Tibial artery (tissue), 4 donors: ENCODE results near the gene NECTIN2.

Experiments
- DNase-seq, 2 donors: peaks; one replicate each; pipeline ENCODE4 v3.0.0-alpha.2; 2019
- H3K27ac ChIP-seq, 2 donors: fragments of 200-600 bp; sonication (generic) in 1 of 2; 1 replicate in 1 of 2; 2 replicates in 1 of 2; pipeline ENCODE4 v1.5.1; 2018 to 2019; ENCODE audit warnings: mild to moderate bottlenecking in 1 of 2
- H3K27me3 ChIP-seq, 2 donors: fragments of 200-600 bp; sonication (generic) in 1 of 2; one replicate each; pipeline versions ENCODE4 v1.5.1 to v1.6.0; 2016 to 2019
- H3K36me3 ChIP-seq, 3 donors: fragments of 200-600 bp; sonication (generic) in 2 of 3; one replicate each; pipeline ENCODE4 v1.5.1; 2016 to 2019; ENCODE audit warnings: mild to moderate bottlenecking in 2 of 3
- H3K4me1 ChIP-seq, 4 donors: fragments of 200-600 bp; sonication (generic) in 2 of 4; 1 replicate in 3 of 4; 2 replicates in 1 of 4; pipeline ENCODE4 v1.5.1; 2016 to 2019
- H3K4me3 ChIP-seq, 2 donors: fragments of 200-600 bp; sonication (generic) in 1 of 2; 1 replicate in 1 of 2; 2 replicates in 1 of 2; pipeline ENCODE4 v1.5.1; 2018 to 2019; ENCODE audit warnings: mild to moderate bottlenecking in 2 of 2
- H3K9me3 ChIP-seq, 3 donors: fragments of 200-600 bp; sonication (generic) in 1 of 3; one replicate each; pipeline ENCODE4 v1.5.1; 2016 to 2019
- intact Hi-C: fragments of 100-400 bp; cut with DNase I; formaldehyde crosslinking; loops from one replicate; pipeline ENCODE4 v1.15.0; 2023; ENCODE audit warnings: low total_unique reads
- TF ChIP-seq, protein P1 (sequence below), 2 experiments: fragments of 200-600 bp in 1 of 2; fragments of 450-650 bp in 1 of 2; IDR thresholded peaks; one replicate each; pipeline ENCODE4 v1.5.1; 2017 to 2019; ENCODE audit warnings: antibody characterized with exemption in 2 of 2, mild to moderate bottlenecking in 1 of 2, moderate library complexity in 1 of 2

Gene NECTIN2

DNA sequence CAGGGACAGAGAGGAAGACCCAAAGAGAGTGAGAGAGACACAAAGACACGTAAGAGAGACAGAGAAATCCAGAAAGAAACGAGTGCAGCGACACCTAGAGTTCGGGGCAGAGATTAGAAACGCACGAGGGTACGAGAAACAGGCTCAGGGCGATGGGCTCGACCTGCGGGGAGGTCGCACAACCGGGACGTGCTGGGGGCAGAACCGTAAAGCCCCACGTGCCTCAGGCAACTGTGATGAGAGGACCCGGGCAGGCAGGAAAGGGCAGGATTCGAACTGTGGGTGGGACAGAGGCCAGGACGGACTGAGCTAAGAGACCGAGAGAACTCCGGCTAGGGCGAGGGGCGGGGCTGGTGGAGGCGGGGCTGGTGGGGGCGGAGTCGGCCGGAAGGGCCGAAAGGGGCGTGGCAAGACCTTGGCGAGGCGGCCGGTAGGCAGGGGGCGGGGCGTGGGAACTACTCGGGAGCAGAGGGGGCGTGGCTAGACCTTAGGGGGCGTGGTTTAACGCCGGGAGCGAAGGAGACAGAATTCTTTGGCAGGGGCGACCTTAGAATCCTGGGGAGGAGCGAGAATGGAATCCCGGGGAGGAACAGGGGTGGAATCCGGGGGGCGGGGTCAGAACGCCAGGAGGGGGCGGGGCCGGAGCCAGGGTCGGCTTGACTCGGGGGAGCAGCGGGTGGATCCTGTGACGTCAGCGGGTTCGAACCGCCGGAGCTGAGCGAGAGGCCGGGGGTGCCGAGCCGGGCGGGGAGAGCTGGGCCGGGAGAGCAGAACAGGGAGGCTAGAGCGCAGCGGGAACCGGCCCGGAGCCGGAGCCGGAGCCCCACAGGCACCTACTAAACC lies at the start of gene NECTIN2:
Gene NECTIN2 (plus strand): TSS at position 686 of the 843 bp plus-strand sequence. CDS start 229 bp downstream, outside the sequence.
- peak within 1 kb of the TSS; percentile 90 to 94 for H3K4me3 ChIP-seq
- no peaks in the 10 kb centered on the region for H3K36me3 ChIP-seq
- DNase-seq: peak; percentile 100
- H3K4me1 ChIP-seq: peaks cover 0 to 42% (median 33%) of the 10 kb centered on the region in 4 donors
- H3K9me3 ChIP-seq: no peaks in the 10 kb centered on the region
- H3K27me3 ChIP-seq: no peaks in the 10 kb centered on the region
- TF ChIP-seq, protein P1, sequence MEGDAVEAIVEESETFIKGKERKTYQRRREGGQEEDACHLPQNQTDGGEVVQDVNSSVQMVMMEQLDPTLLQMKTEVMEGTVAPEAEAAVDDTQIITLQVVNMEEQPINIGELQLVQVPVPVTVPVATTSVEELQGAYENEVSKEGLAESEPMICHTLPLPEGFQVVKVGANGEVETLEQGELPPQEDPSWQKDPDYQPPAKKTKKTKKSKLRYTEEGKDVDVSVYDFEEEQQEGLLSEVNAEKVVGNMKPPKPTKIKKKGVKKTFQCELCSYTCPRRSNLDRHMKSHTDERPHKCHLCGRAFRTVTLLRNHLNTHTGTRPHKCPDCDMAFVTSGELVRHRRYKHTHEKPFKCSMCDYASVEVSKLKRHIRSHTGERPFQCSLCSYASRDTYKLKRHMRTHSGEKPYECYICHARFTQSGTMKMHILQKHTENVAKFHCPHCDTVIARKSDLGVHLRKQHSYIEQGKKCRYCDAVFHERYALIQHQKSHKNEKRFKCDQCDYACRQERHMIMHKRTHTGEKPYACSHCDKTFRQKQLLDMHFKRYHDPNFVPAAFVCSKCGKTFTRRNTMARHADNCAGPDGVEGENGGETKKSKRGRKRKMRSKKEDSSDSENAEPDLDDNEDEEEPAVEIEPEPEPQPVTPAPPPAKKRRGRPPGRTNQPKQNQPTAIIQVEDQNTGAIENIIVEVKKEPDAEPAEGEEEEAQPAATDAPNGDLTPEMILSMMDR (IDR thresholded peaks at IDR 0.05): peak; percentile 61 to 79
- intact Hi-C loops: no loop called here
- peak within 1 kb of the TSS; percentile 91 to 93 for H3K27ac ChIP-seq

DNA sequence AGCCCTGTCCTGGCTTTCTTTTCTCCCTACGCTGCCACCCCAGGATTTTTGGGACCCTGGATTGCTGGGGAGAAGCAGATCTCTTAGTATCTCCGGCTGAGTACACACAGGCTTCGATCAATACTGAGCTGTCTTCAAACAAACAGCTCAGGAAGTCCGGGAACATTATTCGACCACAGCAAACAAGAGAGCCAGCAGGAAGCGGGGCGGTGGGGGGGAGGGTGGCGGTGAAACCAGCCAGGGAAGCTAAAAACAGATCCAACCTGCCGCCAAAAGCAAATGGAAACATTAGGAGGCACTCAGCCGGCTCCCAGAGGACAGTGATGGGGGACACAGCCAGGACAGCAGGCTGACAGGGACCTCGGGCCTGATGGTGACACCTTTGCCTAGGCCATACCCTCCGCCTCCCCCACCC lies 49.4 kb upstream of the NECTIN2 start:
- intact Hi-C loops: no loop called here
- no peaks in the 10 kb centered on the region for H3K27me3 ChIP-seq
- peaks cover 0 to 5% (median 0%) of the 10 kb centered on the region in 3 donors for H3K36me3 ChIP-seq
- peaks cover 0 to 15% (median 2%) of the 10 kb centered on the region in 4 donors for H3K4me1 ChIP-seq
- no peaks in the 10 kb centered on the region for H3K9me3 ChIP-seq
- H3K4me3 ChIP-seq: no peak overlapping the region
- DNase-seq: no peak
- TF ChIP-seq, protein P1 (IDR thresholded peaks at IDR 0.05): no peak
- no peak overlapping the region for H3K27ac ChIP-seq

DNA sequence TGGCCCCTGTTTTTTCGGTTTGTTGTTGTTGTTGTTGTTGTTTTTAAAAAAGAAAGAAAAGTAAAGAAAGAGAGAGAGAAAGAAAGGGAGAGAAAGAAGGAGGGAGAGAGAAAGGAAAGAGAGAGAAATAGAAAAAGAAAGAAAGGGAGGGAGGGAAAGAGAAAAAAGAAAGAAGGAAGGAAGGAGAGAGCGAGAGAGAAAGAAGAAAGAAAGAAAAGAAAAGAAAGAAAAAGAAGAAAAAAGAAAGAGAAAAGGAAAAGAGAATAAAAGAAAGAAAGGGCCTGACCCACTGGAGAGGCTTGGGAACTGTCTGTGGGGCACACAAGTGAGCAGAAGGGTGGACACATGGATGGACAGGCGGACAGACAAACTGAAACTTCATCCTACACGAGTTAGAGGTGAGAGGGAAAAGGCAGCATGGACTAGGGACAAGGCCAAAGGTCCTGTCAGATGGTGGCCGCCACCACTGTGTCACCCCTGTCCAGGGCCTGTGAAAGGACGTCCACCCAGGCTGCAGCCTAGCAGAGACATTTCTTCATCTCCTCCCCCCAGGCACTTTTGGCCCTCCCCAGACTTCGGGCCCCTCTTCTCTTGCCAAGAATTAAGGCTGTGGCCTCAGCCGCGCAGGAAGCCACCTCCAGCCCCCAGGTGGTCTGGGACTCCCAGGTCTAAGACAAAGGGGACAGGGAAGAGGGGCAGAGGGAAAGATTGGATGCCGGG lies 46.3 kb upstream of the NECTIN2 start:
- TF ChIP-seq, protein P1 (IDR thresholded peaks at IDR 0.05): no peak
- peaks cover 0 to 15% (median 2%) of the 10 kb centered on the region in 4 donors for H3K4me1 ChIP-seq
- intact Hi-C loops: loop anchor here (1.0 kb wide), 1 partner anchor 44 kb away; no protein-coding TSS in a partner anchor
- DNase-seq: no peak
- H3K36me3 ChIP-seq: no peaks in the 10 kb centered on the region
- H3K27ac ChIP-seq: no peak overlapping the region
- H3K27me3 ChIP-seq: no peaks in the 10 kb centered on the region
- no peaks in the 10 kb centered on the region for H3K9me3 ChIP-seq
- no peak overlapping the region for H3K4me3 ChIP-seq

DNA sequence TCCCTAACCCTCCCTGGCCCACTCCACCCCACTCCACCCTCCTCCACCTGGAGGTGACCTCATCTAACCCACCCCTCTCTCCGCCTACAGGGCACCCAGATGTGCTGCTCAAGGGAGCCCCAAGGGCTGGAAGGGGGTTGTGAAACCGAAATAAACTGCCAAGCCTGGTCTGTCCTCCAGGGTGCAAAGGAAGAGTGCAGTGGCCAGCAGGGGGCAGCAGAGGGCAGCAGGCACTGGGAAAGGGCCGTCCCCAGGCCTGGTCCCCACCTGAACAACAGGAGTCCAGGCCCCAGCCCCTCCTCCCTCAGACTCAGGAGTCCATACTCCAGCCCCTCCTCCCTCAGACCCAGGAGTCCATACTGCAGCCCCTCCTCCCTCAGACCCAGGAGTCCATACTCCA lies 45.6 kb upstream of the NECTIN2 start:
- intact Hi-C loops: loop anchor here (1.0 kb wide), 1 partner anchor 43 kb away; no protein-coding TSS in a partner anchor
- no peak overlapping the region for H3K4me3 ChIP-seq
- no peaks in the 10 kb centered on the region for H3K36me3 ChIP-seq
- peaks cover 0 to 15% (median 2%) of the 10 kb centered on the region in 4 donors for H3K4me1 ChIP-seq
- H3K27me3 ChIP-seq: no peaks in the 10 kb centered on the region
- H3K27ac ChIP-seq: no peak overlapping the region
- no peaks in the 10 kb centered on the region for H3K9me3 ChIP-seq
- TF ChIP-seq, protein P1 (IDR thresholded peaks at IDR 0.05): peak; percentile 96
- DNase-seq: peak; percentile 77 to 87

DNA sequence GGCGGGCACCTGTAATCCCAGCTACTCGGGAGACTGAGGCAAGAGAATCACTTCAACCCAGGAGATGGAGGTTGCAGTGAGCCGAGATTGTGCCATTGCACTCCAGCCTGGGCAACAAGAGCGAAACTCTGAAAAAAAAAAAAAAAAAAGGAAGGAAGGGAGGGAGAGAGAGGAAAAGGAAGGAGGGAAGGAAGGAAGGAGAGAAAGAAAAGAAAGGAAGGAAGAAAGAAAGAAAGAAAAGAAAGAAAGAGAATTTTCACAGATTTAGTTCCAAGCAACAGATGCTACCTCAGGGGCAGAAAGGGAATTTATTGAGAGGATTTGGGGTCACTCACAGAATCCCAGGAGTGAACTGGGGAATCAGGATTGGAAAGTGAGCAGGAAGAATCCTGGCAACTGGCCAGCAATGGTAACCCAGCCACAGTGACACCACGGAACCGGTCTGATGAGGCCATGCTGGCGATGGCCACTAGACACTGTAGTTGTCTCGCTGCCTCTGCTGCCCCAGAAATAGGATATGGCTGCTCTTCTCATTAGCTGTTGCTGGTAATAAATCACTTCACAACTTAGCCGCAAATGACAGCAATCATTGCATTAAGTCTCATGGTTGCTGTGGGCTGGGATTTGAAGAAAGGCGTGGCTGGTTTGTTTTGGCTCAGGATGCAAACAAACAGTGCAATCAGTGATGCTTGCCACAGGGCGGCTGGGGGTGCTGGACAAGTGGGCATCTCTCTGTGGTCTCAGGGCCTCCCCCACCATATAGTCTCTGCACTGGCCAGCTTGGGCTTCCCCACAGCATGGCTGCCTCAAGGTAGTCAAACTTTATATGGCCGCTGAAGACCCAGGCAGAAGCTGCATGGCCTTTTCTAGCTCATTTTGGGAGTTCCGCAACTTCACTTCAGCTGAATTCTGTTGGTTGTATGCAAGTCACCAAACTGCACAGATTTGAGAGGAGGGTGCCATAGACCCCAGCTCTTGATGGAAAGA lies 42.4 kb upstream of the NECTIN2 start:
- DNase-seq: no peak
- Histone ChIP-seq H3K36me3 (no peaks in the 10 kb centered on the region), H3K4me3 (no peak overlapping the region), H3K27ac (no peak overlapping the region), H3K27me3 (no peaks in the 10 kb centered on the region), H3K9me3 (no peaks in the 10 kb centered on the region), H3K4me1 (peaks cover 0 to 22% (median 10%) of the 10 kb centered on the region in 4 donors)
- TF ChIP-seq, protein P1 (IDR thresholded peaks at IDR 0.05): no peak
- intact Hi-C loops: no loop called here
